Neuronal stem cell (in vitro differentiated cells): ENCODE results near the gene DTWD1.

Experiments
- DNase-seq: peaks from one replicate; pipeline ENCODE4 v3.0.0-alpha.2; 2013; ENCODE audit warnings: low spot score
- H2AFZ ChIP-seq: one replicate; pipeline ENCODE4 v1.6.1; 2013; ENCODE audit warnings: mild to moderate bottlenecking, low read length, inconsistent platforms
- H2AK5ac ChIP-seq: 2 replicates; pipeline ENCODE4 v1.6.1; 2013; ENCODE audit warnings: low read depth, mild to moderate bottlenecking, inconsistent platforms, low read length, moderate library complexity, mixed read lengths
- H2BK120ac ChIP-seq: 2 replicates; pipeline ENCODE4 v1.6.1; 2013; ENCODE audit warnings: low read depth, mild to moderate bottlenecking, inconsistent platforms, low read length, moderate library complexity, mixed read lengths
- H2BK12ac ChIP-seq: one replicate; pipeline ENCODE4 v1.6.1; 2013; ENCODE audit warnings: low read length, inconsistent platforms
- H2BK15ac ChIP-seq: 2 replicates; pipeline ENCODE4 v1.6.1; 2013; ENCODE audit warnings: mild to moderate bottlenecking, low read length, inconsistent platforms, mixed read lengths
- H2BK5ac ChIP-seq: one replicate; pipeline ENCODE4 v1.6.1; 2013; ENCODE audit warnings: inconsistent platforms, mild to moderate bottlenecking, low read length, moderate library complexity
- H3K14ac ChIP-seq: one replicate; pipeline ENCODE4 v1.6.1; 2013; ENCODE audit warnings: low read length, inconsistent platforms
- H3K18ac ChIP-seq: 2 replicates; pipeline ENCODE4 v1.6.1; 2013; ENCODE audit warnings: low read length, inconsistent platforms
- H3K23ac ChIP-seq: 2 replicates; pipeline ENCODE4 v1.6.1; 2013; ENCODE audit warnings: low read depth, mild to moderate bottlenecking, mixed read lengths, low read length, inconsistent platforms; ENCODE audit not compliant: poor library complexity
- H3K27ac ChIP-seq: replicated peaks from 3 replicates; pipeline ENCODE4 v1.5.1; 2013; ENCODE audit warnings: low read length, inconsistent platforms
- H3K27me3 ChIP-seq, 3 experiments: 2 replicates each; pipeline ENCODE4 v1.6.1; 2013; ENCODE audit warnings: low read length in 3 of 3, mild to moderate bottlenecking in 2 of 3, inconsistent platforms in 1 of 3, low read depth in 1 of 3, mixed read lengths in 1 of 3, moderate library complexity in 1 of 3; ENCODE audit not compliant: control insufficient read depth in 3 of 3, insufficient read depth in 3 of 3
- H3K36me3 ChIP-seq, 2 donors: replicated peaks in 1 of 2; 2 replicates each; pipeline ENCODE4 v1.6.1; 2013; ENCODE audit warnings: low read length in 2 of 2; ENCODE audit not compliant: control insufficient read depth in 2 of 2, insufficient read depth in 2 of 2
- H3K4ac ChIP-seq: 2 replicates; pipeline ENCODE4 v1.6.1; 2013; ENCODE audit warnings: inconsistent platforms, mild to moderate bottlenecking, low read length, moderate library complexity
- H3K4me1 ChIP-seq, 2 donors: 1 replicate in 1 of 2; 2 replicates in 1 of 2; pipeline ENCODE4 v1.6.1; 2013; ENCODE audit warnings: low read length in 2 of 2, low read depth in 1 of 2; ENCODE audit not compliant: control insufficient read depth in 2 of 2, insufficient read depth in 1 of 2
- H3K4me2 ChIP-seq: one replicate; pipeline ENCODE4 v1.6.1; 2013; ENCODE audit warnings: mild to moderate bottlenecking, low read length, inconsistent platforms; ENCODE audit not compliant: insufficient read depth, poor library complexity, severe bottlenecking
- H3K4me3 ChIP-seq, 2 donors: 2 replicates each; pipeline ENCODE4 v1.5.1; 2013; ENCODE audit warnings: low read length in 2 of 2, mild to moderate bottlenecking in 2 of 2, inconsistent platforms in 1 of 2, moderate library complexity in 1 of 2
- H3K79me1 ChIP-seq: one replicate; pipeline ENCODE4 v1.6.1; 2013; ENCODE audit warnings: low read depth, mild to moderate bottlenecking, inconsistent platforms, low read length, moderate library complexity
- H3K9ac ChIP-seq: one replicate; pipeline ENCODE4 v1.6.1; 2013; ENCODE audit warnings: mild to moderate bottlenecking, low read depth, low read length, inconsistent platforms; ENCODE audit not compliant: poor library complexity
- H3K9me3 ChIP-seq, 2 donors: replicated peaks in 1 of 2; 2 replicates each; pipeline versions ENCODE3 to v1.6.1; 2013; ENCODE audit warnings: low read length in 2 of 2, mild to moderate bottlenecking in 2 of 2, inconsistent platforms in 1 of 2, low read depth in 1 of 2, mixed read lengths in 1 of 2, moderate library complexity in 1 of 2; ENCODE audit not compliant: control insufficient read depth in 2 of 2, insufficient read depth in 1 of 2
- H4K8ac ChIP-seq: one replicate; pipeline ENCODE4 v1.6.1; 2013; ENCODE audit warnings: low read depth, mild to moderate bottlenecking, inconsistent platforms, low read length, moderate library complexity
- H4K91ac ChIP-seq: one replicate; pipeline ENCODE4 v1.6.1; 2013; ENCODE audit warnings: low read length, low read depth, mild to moderate bottlenecking, inconsistent platforms; ENCODE audit not compliant: poor library complexity
- WGBS, 2 donors: extraction: QIAGEN DNeasy Blood & Tissue Kit; methylation state at CpG; one replicate each; pipeline ENCODE4 v1.1.7; 2013; ENCODE audit warnings: missing lambda C conversion rate in 2 of 2, mixed read lengths in 1 of 2; ENCODE audit not compliant: insufficient read length in 2 of 2, insufficient replicate concordance in 1 of 2; ENCODE audit errors: extremely low coverage in 2 of 2; 5-methylcytosine and 5-hydroxymethylcytosine counted together

Gene DTWD1

GRCh38 chr15:49645277-49645676 lies 24.4 kb downstream of the DTWD1 start:
- Histone ChIP-seq H3K27ac (no peak overlapping the region), H3K27me3 (no peaks in the 10 kb centered on the region), H4K8ac (no peak overlapping the region), H2BK5ac (no peak overlapping the region), H3K79me1 (no peaks in the 10 kb centered on the region), H3K14ac (no peak overlapping the region), H2BK15ac (no peak overlapping the region), H3K9me3 (no peaks in the 10 kb centered on the region), H4K91ac (no peak overlapping the region), H2AK5ac (no peak overlapping the region), H3K4me1 (no peaks in the 10 kb centered on the region), H3K36me3 (peaks cover 0 to 51% of the 10 kb centered on the region in 2 donors), H3K4ac (no peak overlapping the region), H3K18ac (no peak overlapping the region), H2AFZ (no peak overlapping the region), H2BK12ac (no peak overlapping the region), H3K4me2 (no peak overlapping the region), H3K4me3 (no peak overlapping the region), H2BK120ac (no peak overlapping the region), H3K9ac (no peak overlapping the region), H3K23ac (no peak overlapping the region)
- no peak for DNase-seq

DNA sequence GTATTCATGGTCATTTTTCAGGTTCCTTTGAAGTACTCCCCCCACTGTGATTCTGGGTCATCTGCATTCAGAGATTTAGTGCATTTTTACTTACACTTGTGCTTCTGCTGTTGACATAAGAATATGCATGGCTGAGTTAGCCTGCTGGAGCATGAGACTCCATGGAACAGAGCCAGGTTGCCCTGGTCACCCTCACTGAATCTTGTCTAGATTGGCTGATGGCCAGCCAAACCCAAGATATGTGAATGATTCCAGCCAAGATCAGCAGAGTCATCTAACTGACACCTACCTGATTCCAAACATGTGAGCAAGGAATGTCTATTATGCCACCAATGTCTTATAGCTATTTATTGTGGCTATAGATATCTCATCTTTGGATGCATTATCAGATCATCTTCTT lies 25.1 kb downstream of the DTWD1 start:
- no peak overlapping the region for H3K4ac ChIP-seq
- H3K4me3 ChIP-seq, result no peak overlapping the region
- H2BK5ac ChIP-seq, result no peak overlapping the region
- no peak overlapping the region for H3K18ac ChIP-seq
- no peaks in the 10 kb centered on the region for H3K79me1 ChIP-seq
- H2BK12ac ChIP-seq, result no peak overlapping the region
- no peak overlapping the region for H2AFZ ChIP-seq
- no peaks in the 10 kb centered on the region for H3K4me1 ChIP-seq
- no peak overlapping the region for H4K91ac ChIP-seq
- no peak overlapping the region for H3K4me2 ChIP-seq
- no peak for DNase-seq
- peaks cover 0 to 48% of the 10 kb centered on the region in 2 donors for H3K36me3 ChIP-seq
- no peaks in the 10 kb centered on the region for H3K9me3 ChIP-seq
- H2BK120ac ChIP-seq, result no peak overlapping the region
- no peak overlapping the region for H3K14ac ChIP-seq
- no peak overlapping the region for H3K27ac ChIP-seq
- H4K8ac ChIP-seq, result no peak overlapping the region
- H3K27me3 ChIP-seq, result no peaks in the 10 kb centered on the region
- H3K9ac ChIP-seq, result no peak overlapping the region
- H2BK15ac ChIP-seq, result no peak overlapping the region
- H2AK5ac ChIP-seq, result no peak overlapping the region
- H3K23ac ChIP-seq, result no peak overlapping the region

DNA sequence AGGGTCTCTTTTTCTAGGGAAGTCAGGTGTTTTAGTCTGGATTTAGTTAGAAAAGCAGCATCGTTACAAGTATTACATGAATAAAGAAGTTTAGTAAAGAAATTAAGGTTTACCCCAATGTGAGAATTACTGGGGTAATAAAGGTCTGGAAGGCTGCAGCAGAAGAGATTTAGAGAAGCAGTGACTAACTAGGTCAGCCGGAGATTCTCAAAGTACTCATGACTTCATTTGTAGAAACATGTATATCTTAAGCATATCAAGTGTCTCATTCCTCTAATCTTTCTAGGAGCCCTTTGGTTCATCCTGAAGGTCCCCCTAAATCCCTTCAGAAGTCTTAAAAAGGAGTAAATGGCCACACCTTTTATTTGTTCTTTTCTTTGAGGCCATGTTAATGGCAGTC lies 26.0 kb downstream of the DTWD1 start:
- peaks cover 0 to 45% of the 10 kb centered on the region in 2 donors for H3K36me3 ChIP-seq
- H3K18ac ChIP-seq, result no peak overlapping the region
- DNase-seq, result no peak
- H3K27ac ChIP-seq, result no peak overlapping the region
- no peak overlapping the region for H3K14ac ChIP-seq
- H4K91ac ChIP-seq, result no peak overlapping the region
- no peak overlapping the region for H2BK15ac ChIP-seq
- no peak overlapping the region for H3K9ac ChIP-seq
- H3K27me3 ChIP-seq, result no peaks in the 10 kb centered on the region
- no peak overlapping the region for H3K4me2 ChIP-seq
- no peak overlapping the region for H2BK120ac ChIP-seq
- no peak overlapping the region for H3K4me3 ChIP-seq
- no peaks in the 10 kb centered on the region for H3K9me3 ChIP-seq
- no peaks in the 10 kb centered on the region for H3K4me1 ChIP-seq
- H3K23ac ChIP-seq, result no peak overlapping the region
- H3K4ac ChIP-seq, result no peak overlapping the region
- H3K79me1 ChIP-seq, result no peaks in the 10 kb centered on the region
- H2BK5ac ChIP-seq, result no peak overlapping the region
- H2BK12ac ChIP-seq, result no peak overlapping the region
- no peak overlapping the region for H2AK5ac ChIP-seq
- H2AFZ ChIP-seq, result no peak overlapping the region
- WGBS, 2 donors, result no CpG with 5 or more reads among the region's 2 CpGs
- no peak overlapping the region for H4K8ac ChIP-seq

- H2BK120ac ChIP-seq, result no peak overlapping the region
- H4K91ac ChIP-seq, result no peak overlapping the region
- H3K18ac ChIP-seq, result no peak overlapping the region
- no peak overlapping the region for H3K4ac ChIP-seq
- no peak overlapping the region for H3K27ac ChIP-seq
- no peak overlapping the region for H3K4me2 ChIP-seq
- no peak overlapping the region for H3K9ac ChIP-seq
- H3K36me3 ChIP-seq, result peaks cover 0 to 17% of the 10 kb centered on the region in 2 donors
- H3K23ac ChIP-seq, result no peak overlapping the region
- H2AFZ ChIP-seq, result no peak overlapping the region
- no peak overlapping the region for H3K4me3 ChIP-seq
- H4K8ac ChIP-seq, result no peak overlapping the region
- peaks cover 5% of the 10 kb centered on the region in 2 donors for H3K9me3 ChIP-seq
- no peak overlapping the region for H2BK5ac ChIP-seq
- DNase-seq, result no peak
- H3K14ac ChIP-seq, result no peak overlapping the region
- no peak overlapping the region for H2BK12ac ChIP-seq
- no peak overlapping the region for H2BK15ac ChIP-seq
- H3K4me1 ChIP-seq, result no peaks in the 10 kb centered on the region
- H3K27me3 ChIP-seq, result no peaks in the 10 kb centered on the region
- H2AK5ac ChIP-seq, result no peak overlapping the region
- WGBS, 2 donors, result no CpG with 5 or more reads among the region's 1 CpG
- no peaks in the 10 kb centered on the region for H3K79me1 ChIP-seq
Measured at GRCh38 chr15:49649987-49650386, 29.1 kb downstream of the DTWD1 start.
